ENCODE results near the gene LAMP1.

DNA sequence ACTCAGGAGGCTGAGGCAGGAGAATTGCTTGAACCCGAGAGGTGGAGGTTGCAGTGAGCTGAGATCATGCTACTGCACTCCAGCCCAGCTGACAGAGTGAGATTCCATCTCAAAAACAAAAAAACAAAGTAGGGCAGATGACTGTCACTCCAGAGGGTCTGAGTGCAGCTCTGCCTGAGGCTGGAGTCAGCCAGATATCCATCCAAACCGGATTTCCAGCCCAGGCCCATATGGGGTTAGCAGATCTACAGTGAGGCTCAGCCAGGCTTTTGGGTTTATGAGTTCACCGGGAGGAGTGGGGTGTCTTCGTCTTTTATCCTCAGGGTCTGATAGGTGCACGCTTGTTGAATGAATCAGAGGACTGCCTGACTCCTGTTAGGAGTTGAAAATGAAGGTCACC is 19.0 kb downstream of the LAMP1 start:
- TF ChIP-seq, protein P1, sequence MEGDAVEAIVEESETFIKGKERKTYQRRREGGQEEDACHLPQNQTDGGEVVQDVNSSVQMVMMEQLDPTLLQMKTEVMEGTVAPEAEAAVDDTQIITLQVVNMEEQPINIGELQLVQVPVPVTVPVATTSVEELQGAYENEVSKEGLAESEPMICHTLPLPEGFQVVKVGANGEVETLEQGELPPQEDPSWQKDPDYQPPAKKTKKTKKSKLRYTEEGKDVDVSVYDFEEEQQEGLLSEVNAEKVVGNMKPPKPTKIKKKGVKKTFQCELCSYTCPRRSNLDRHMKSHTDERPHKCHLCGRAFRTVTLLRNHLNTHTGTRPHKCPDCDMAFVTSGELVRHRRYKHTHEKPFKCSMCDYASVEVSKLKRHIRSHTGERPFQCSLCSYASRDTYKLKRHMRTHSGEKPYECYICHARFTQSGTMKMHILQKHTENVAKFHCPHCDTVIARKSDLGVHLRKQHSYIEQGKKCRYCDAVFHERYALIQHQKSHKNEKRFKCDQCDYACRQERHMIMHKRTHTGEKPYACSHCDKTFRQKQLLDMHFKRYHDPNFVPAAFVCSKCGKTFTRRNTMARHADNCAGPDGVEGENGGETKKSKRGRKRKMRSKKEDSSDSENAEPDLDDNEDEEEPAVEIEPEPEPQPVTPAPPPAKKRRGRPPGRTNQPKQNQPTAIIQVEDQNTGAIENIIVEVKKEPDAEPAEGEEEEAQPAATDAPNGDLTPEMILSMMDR (IDR thresholded peaks at IDR 0.05): no peak
- TF ChIP-seq POLR2A (IDR thresholded peaks at IDR 0.05) (no peak), POLR2AphosphoS5 (IDR thresholded peaks at IDR 0.05) (no peak), EP300 (IDR thresholded peaks at IDR 0.05) (no peak)
